Neural cell (in vitro differentiated cells): ENCODE measurements around the gene PNMA6F. TPM values are rescaled to one million over a fixed set of nuclear protein-coding genes. Genes with fewer than 3 reads are reported as not detected.

Experiments
- H2AFZ ChIP-seq: fragments of 200-600, 300-800 bp; sonication (generic), shearing (Covaris generic); 2 replicates; pipeline ENCODE4 v1.6.0; 2014; ENCODE audit warnings: low read depth, mild to moderate bottlenecking, antibody characterized with exemption, low read length, moderate library complexity
- H3F3A ChIP-seq: fragments of 200-600 bp; shearing (Covaris generic); 2 replicates; pipeline ENCODE4 v1.6.1; 2016; ENCODE audit warnings: mild to moderate bottlenecking, moderate library complexity, mixed read lengths, antibody characterized with exemption, low read length; ENCODE audit not compliant: insufficient read depth, poor library complexity, severe bottlenecking
- H3K27ac ChIP-seq: fragments of 200-600, 300-800 bp; sonication (generic), shearing (Covaris generic); 2 replicates; pipeline ENCODE4 v1.5.1; 2014; ENCODE audit warnings: mild to moderate bottlenecking, low read length, moderate library complexity
- H3K27me3 ChIP-seq: fragments of 300-800, 200-600 bp; sonication (generic), shearing (Covaris generic); 2 replicates; pipeline ENCODE4 v1.6.0; 2014; ENCODE audit warnings: mild to moderate bottlenecking, low read depth, low read length, moderate library complexity; ENCODE audit not compliant: insufficient read depth
- H3K36me3 ChIP-seq: fragments of 300-800, 200-600 bp; sonication (generic), shearing (Covaris generic); 2 replicates; pipeline ENCODE4 v1.5.1; 2014; ENCODE audit warnings: mild to moderate bottlenecking, antibody characterized with exemption, low read length, moderate library complexity; ENCODE audit not compliant: insufficient read depth
- H3K4me2 ChIP-seq: fragments of 300-800, 200-600 bp; sonication (generic), shearing (Covaris generic); 2 replicates; pipeline ENCODE4 v1.6.0; 2014; ENCODE audit warnings: mild to moderate bottlenecking, low read length
- H3K4me3 ChIP-seq: fragments of 300-800, 200-600 bp; sonication (generic), shearing (Covaris generic); 2 replicates; pipeline ENCODE4 v1.5.1; 2014; ENCODE audit warnings: mild to moderate bottlenecking, low read length, moderate library complexity
- H3K79me2 ChIP-seq: fragments of 200-600 bp; shearing (Covaris generic); replicated peaks from 2 replicates; pipeline ENCODE4 v1.6.0; 2014; ENCODE audit warnings: mild to moderate bottlenecking, low read length, moderate library complexity; ENCODE audit not compliant: insufficient read depth
- H3K9ac ChIP-seq: fragments of 300-800, 200-600 bp; sonication (generic), shearing (Covaris generic); 2 replicates; pipeline ENCODE4 v1.6.1; 2016; ENCODE audit warnings: mild to moderate bottlenecking, low read length, mixed read lengths
- H3K9me2 ChIP-seq: fragments of 200-600 bp; shearing (Covaris generic); 2 replicates; pipeline ENCODE4 v1.6.1; 2016; ENCODE audit warnings: mild to moderate bottlenecking, low read length, mixed read lengths; ENCODE audit not compliant: insufficient read depth
- H3K9me3 ChIP-seq: fragments of 200-600, 300-800 bp; sonication (generic), shearing (Covaris generic); 2 replicates; pipeline ENCODE4 v1.6.1; 2016; ENCODE audit warnings: mild to moderate bottlenecking, mixed run types, low read length, moderate library complexity, mixed read lengths
- H4K20me1 ChIP-seq: fragments of 200-600 bp; shearing (Covaris generic); 2 replicates; pipeline ENCODE4 v1.6.1; 2016; ENCODE audit warnings: mild to moderate bottlenecking, mixed run types; ENCODE audit not compliant: insufficient read depth
- CTCF ChIP-seq: fragments of 450-650 bp; IDR thresholded peaks from 2 replicates; pipeline ENCODE4 v1.5.1; 2014; ENCODE audit warnings: antibody characterized with exemption, mild to moderate bottlenecking, moderate library complexity; ENCODE audit not compliant: poor library complexity, severe bottlenecking
- EP300 ChIP-seq: fragments of 450-650 bp; conservative IDR thresholded peaks from 2 replicates; pipeline ENCODE4 v1.6.1; 2014; ENCODE audit warnings: antibody characterized with exemption, mild to moderate bottlenecking, moderate library complexity; ENCODE audit not compliant: poor library complexity, severe bottlenecking
- EZH2 ChIP-seq: fragments of 200-600, 300-800 bp; shearing (Covaris generic), sonication (generic); IDR thresholded peaks from 2 replicates; pipeline ENCODE4 v1.6.1; 2014; ENCODE audit warnings: antibody characterized with exemption, low read length, borderline replicate concordance, mild to moderate bottlenecking; ENCODE audit not compliant: insufficient read depth, poor library complexity, severe bottlenecking
- MXI1 ChIP-seq: fragments of 450-650 bp; conservative IDR thresholded peaks from 2 replicates; pipeline ENCODE4 v1.6.1; 2014; ENCODE audit warnings: antibody characterized with exemption, mild to moderate bottlenecking; ENCODE audit not compliant: poor library complexity, severe bottlenecking
- POLR2AphosphoS5 ChIP-seq: IDR thresholded peaks from 2 replicates; pipeline ENCODE4 v1.6.1; 2012
- RAD21 ChIP-seq: fragments of 450-650 bp; conservative IDR thresholded peaks from 2 replicates; pipeline ENCODE4 v1.6.1; 2014; ENCODE audit warnings: antibody characterized with exemption, mild to moderate bottlenecking, moderate library complexity
- SMC3 ChIP-seq: fragments of 450-650 bp; conservative IDR thresholded peaks from 2 replicates; pipeline ENCODE4 v1.6.1; 2014; ENCODE audit warnings: antibody characterized with exemption, mild to moderate bottlenecking, moderate library complexity; ENCODE audit not compliant: poor library complexity
- TAF1 ChIP-seq: IDR thresholded peaks from 2 replicates; pipeline ENCODE4 v1.6.1; 2012; ENCODE audit warnings: low read depth
- polyA plus RNA-seq: library from polyadenylated mRNA; depleted of rRNA; stranded (reverse); fragments of >200 nt; gene quantifications from 2 replicates; pipeline ENCODE4 v1.2.3, GENCODE V29; 2014
- TF ChIP-seq, protein P1 (sequence below): IDR thresholded peaks from 2 replicates; pipeline ENCODE4 v1.6.1; 2012; ENCODE audit warnings: borderline replicate concordance

PNMA6F gene
- polyA plus RNA-seq, 1 donor from 2014 or later, result 0.77 TPM

DNA sequence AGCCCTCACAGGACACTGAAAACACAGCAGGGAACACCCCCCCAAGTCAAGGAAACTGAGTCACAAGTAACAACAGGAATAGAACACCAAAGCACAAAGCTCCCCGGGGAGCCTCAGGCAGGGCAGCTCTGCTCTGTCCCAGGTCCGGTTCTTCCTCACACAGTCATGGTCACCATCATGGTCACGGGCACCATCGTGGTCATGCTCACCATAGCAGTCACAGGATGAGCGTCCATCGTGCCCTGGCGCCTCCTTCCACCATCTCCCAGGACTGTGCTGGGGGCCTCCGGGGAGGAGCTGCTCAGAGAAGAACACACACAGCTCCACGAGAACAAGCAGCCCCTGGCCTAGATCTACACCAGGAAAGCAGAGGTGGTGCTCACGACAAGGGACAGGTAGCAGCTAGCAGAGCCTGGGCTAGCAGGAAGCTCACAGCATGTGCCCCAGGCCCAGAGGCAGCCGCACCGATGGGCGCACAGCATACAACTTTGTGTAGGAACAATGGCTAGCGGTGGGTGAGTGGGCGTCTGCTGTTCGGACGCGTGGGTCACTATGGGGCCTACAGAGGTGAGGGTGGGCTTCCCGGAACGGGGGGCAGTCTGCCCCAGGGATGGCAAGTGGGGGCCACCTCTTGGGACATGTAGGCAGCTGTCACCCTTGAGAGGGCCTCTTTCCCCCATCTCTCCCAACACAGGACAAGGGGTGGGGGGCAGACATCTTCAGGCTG is 3.4 kb downstream of the PNMA6F start:
- H3K9me3 ChIP-seq, result no peaks in the 10 kb centered on the region
- no peaks in the 10 kb centered on the region for H4K20me1 ChIP-seq
- no peaks in the 10 kb centered on the region for H3K9me2 ChIP-seq
- no peak overlapping the region for H3K4me2 ChIP-seq
- no peak overlapping the region for H3K4me3 ChIP-seq
- no peak overlapping the region for H3K9ac ChIP-seq
- H3K27ac ChIP-seq, result no peak overlapping the region
- no peak overlapping the region for H2AFZ ChIP-seq
- H3F3A ChIP-seq, result no peaks in the 10 kb centered on the region
- no peaks in the 10 kb centered on the region for H3K27me3 ChIP-seq
- no peak for TF ChIP-seq RAD21
- TF ChIP-seq EZH2, result no peak
- TF ChIP-seq CTCF, result no peak
- TF ChIP-seq TAF1, result no peak
- TF ChIP-seq, protein P1, sequence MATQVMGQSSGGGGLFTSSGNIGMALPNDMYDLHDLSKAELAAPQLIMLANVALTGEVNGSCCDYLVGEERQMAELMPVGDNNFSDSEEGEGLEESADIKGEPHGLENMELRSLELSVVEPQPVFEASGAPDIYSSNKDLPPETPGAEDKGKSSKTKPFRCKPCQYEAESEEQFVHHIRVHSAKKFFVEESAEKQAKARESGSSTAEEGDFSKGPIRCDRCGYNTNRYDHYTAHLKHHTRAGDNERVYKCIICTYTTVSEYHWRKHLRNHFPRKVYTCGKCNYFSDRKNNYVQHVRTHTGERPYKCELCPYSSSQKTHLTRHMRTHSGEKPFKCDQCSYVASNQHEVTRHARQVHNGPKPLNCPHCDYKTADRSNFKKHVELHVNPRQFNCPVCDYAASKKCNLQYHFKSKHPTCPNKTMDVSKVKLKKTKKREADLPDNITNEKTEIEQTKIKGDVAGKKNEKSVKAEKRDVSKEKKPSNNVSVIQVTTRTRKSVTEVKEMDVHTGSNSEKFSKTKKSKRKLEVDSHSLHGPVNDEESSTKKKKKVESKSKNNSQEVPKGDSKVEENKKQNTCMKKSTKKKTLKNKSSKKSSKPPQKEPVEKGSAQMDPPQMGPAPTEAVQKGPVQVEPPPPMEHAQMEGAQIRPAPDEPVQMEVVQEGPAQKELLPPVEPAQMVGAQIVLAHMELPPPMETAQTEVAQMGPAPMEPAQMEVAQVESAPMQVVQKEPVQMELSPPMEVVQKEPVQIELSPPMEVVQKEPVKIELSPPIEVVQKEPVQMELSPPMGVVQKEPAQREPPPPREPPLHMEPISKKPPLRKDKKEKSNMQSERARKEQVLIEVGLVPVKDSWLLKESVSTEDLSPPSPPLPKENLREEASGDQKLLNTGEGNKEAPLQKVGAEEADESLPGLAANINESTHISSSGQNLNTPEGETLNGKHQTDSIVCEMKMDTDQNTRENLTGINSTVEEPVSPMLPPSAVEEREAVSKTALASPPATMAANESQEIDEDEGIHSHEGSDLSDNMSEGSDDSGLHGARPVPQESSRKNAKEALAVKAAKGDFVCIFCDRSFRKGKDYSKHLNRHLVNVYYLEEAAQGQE, result no peak
- no peak for TF ChIP-seq POLR2AphosphoS5
- no peak for TF ChIP-seq EP300
- TF ChIP-seq SMC3, result no peak
- TF ChIP-seq MXI1, result no peak
- no peaks in the 10 kb centered on the region for H3K79me2 ChIP-seq
- no peaks in the 10 kb centered on the region for H3K36me3 ChIP-seq

DNA sequence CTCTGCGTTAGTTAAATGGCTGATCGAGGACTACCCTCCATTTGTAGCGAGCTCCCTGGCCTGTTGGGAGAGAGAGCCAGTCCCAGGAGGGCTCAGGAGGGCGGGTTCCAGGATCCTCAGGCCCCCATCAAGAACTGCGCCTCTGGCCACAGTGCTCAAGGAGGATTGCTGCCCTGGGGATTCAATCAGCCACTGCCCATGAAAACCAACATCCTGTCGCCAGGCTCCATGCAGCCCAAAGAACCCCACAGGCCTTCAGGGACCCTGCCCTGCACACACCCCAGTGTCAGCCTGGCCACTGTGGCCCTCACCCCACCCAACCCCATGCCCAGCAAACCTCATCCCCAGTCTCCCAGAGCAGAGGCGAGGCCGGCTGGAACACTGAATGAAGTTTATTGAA is 4.3 kb downstream of the PNMA6F start:
- no peaks in the 10 kb centered on the region for H3K27me3 ChIP-seq
- no peak for TF ChIP-seq TAF1
- no peak for TF ChIP-seq EZH2
- TF ChIP-seq CTCF, result no peak
- no peak for TF ChIP-seq RAD21
- no peak for TF ChIP-seq POLR2AphosphoS5
- TF ChIP-seq SMC3, result no peak
- H3K9ac ChIP-seq, result no peak overlapping the region
- H3K9me2 ChIP-seq, result no peaks in the 10 kb centered on the region
- H4K20me1 ChIP-seq, result no peaks in the 10 kb centered on the region
- no peak overlapping the region for H3K27ac ChIP-seq
- H3K9me3 ChIP-seq, result no peaks in the 10 kb centered on the region
- no peaks in the 10 kb centered on the region for H3K79me2 ChIP-seq
- no peaks in the 10 kb centered on the region for H3F3A ChIP-seq
- no peak overlapping the region for H3K4me3 ChIP-seq
- H2AFZ ChIP-seq, result no peak overlapping the region
- no peaks in the 10 kb centered on the region for H3K36me3 ChIP-seq
- no peak overlapping the region for H3K4me2 ChIP-seq
